ENCODE results near the gene IL12B. TPM values are rescaled to one million over a fixed set of nuclear protein-coding genes. Genes with fewer than 3 reads are reported as not detected.

Gene IL12B
- total RNA-seq, 4 donors from 2014 or later, result not detected

- H3K27ac ChIP-seq, result no peak overlapping the region
- no peaks in the 10 kb centered on the region for H3K9me3 ChIP-seq
- no peaks in the 10 kb centered on the region for H3K27me3 ChIP-seq
- no peaks in the 10 kb centered on the region for H3K4me1 ChIP-seq
- DNase-seq, result no peak
- no peaks in the 10 kb centered on the region for H3K36me3 ChIP-seq
- no peak overlapping the region for H3K4me3 ChIP-seq
- no peak for TF ChIP-seq CTCF (IDR thresholded peaks at IDR 0.05)
- TF ChIP-seq POLR2A (IDR thresholded peaks at IDR 0.05), result no peak
Measured at GRCh38 chr5:159337016-159337955, 7.0 kb upstream of the IL12B start.

DNA sequence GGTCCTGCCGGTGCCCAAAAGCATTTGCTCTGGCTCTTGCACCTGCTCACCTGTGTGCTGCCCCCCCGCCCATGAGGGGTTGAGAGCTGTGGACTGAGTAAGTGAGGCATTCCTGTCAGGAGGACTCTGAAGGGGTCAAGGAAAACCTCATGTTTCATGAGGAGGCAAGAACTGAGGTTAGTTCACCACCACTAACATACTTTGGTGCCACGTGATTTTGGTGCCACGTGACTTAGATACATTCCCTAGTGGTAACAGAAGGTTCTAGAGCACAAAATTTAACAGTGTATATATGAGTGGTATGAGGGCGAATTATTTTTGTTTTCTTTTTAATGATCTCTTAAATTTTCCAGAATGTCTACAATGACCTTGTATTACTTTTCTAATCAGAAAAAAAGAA is 6.3 kb upstream of the IL12B start:
- Histone ChIP-seq H3K4me1 (peaks cover 0 to 3% (median 0%) of the 10 kb centered on the region in 4 donors), H3K9me3 (no peaks in the 10 kb centered on the region), H3K4me3 (no peak overlapping the region), H3K36me3 (no peaks in the 10 kb centered on the region), H3K27ac (no peak overlapping the region), H3K27me3 (no peaks in the 10 kb centered on the region)
- no peak for DNase-seq
- TF ChIP-seq POLR2A (IDR thresholded peaks at IDR 0.05) (no peak), CTCF (IDR thresholded peaks at IDR 0.05) (no peak)

DNA sequence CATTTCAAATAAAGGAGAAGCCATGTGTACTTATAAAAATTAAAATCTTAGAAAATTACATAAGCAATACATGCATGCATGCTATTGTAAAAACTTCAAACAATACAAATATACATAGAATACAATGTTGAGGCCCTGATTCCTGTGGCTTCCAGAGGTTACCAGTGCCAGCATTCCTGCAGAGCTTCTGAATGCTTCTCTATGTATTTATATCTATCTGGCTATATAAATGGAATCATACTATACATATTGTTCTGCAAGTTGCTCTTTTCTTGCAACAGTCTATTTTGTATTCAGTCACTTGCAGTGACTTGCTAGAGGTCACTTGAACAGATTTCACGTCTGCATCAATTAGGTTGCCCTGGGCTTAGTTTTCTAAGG is 3.2 kb upstream of the IL12B start:
- Histone ChIP-seq H3K9me3 (no peaks in the 10 kb centered on the region), H3K27me3 (no peaks in the 10 kb centered on the region), H3K4me1 (peaks cover 0 to 4% (median 0%) of the 10 kb centered on the region in 4 donors), H3K4me3 (no peak overlapping the region), H3K36me3 (no peaks in the 10 kb centered on the region), H3K27ac (no peak overlapping the region)
- no peak for DNase-seq
- TF ChIP-seq CTCF (IDR thresholded peaks at IDR 0.05) (no peak), POLR2A (IDR thresholded peaks at IDR 0.05) (no peak)

- Histone ChIP-seq H3K27ac (peak overlapping the region in 1 of 4 donors; percentile 40), H3K4me3 (no peak overlapping the region), H3K27me3 (no peaks in the 10 kb centered on the region), H3K36me3 (no peaks in the 10 kb centered on the region), H3K9me3 (no peaks in the 10 kb centered on the region), H3K4me1 (peaks cover 0 to 4% (median 0%) of the 10 kb centered on the region in 4 donors)
- TF ChIP-seq CTCF (IDR thresholded peaks at IDR 0.05) (no peak), POLR2A (IDR thresholded peaks at IDR 0.05) (no peak)
- peak in 2 of 3 donors; percentile 49 to 65 for DNase-seq
Measured at GRCh38 chr5:159332800-159333544, 2.7 kb upstream of the IL12B start.

DNA sequence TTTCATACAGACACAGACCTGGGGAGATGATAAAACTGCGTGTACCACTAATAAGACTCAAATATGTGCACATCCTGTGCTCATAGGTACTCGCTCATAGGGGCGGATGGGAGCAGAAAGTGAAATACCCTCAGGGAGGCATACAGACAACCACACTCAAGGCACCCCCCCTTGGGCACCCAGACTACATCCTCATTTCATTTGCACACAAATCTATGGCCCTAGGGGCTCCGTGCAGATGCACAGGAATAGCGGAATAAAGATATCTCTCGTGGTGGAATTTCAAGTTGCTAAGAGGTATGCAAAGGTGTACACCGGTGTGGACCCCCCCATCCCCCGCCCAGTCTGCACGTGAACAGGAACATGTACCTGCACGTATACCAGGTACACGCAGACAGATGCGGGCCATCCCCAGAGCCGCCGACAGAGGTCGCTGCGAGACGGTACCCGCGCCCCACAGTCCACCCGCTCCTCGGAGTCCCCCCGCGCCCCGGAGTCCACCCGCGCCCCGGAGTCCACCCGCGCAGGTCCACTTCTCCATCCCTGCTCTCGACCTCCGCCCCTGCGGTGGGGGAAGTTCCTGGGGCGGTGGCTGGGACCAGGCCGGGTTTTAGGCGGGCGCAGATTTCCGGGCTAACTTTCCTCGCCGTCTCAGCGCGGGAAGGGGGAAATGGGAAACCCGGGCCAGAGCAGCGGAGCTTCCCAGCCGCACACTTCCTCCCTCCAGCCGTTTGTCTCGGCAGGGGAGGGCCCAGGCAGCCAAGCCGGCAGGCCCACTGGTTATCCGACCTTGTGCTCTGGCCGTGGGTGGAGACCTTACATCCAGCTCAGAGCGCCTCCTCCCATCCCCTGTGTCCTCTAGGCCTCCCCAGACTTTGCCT is 1.0 kb upstream of the IL12B start:
- TF ChIP-seq CTCF (IDR thresholded peaks at IDR 0.05) (peak; percentile 53 to 82 (median 60)), POLR2A (IDR thresholded peaks at IDR 0.05) (no peak)
- H3K4me3 ChIP-seq, result peak overlapping the region; percentile 29 to 56 (median 46)

More for the DNA sequence above, 1.0 kb upstream of the IL12B start:
- no peaks in the 10 kb centered on the region for H3K27me3 ChIP-seq
- no peaks in the 10 kb centered on the region for H3K36me3 ChIP-seq
- DNase-seq, result peak; percentile 73 to 87 (median 79)
- no peaks in the 10 kb centered on the region for H3K9me3 ChIP-seq
- H3K27ac ChIP-seq, result peak overlapping the region in 2 of 4 donors; percentile 34 to 72
- peaks cover 0 to 4% (median 0%) of the 10 kb centered on the region in 4 donors for H3K4me1 ChIP-seq
